ENCODE data around the gene DOCK11. TPM values are rescaled to one million over a fixed set of nuclear protein-coding genes. Genes with fewer than 3 reads are reported as not detected.
"Not testable (repeated sequence)": the region's sequence is repeated elsewhere in the genome, so short reads cannot be mapped to it uniquely, and the experiment has no call there.

Gene DOCK11
- total and polyA plus RNA-seq, 2 experiments from 2014 or later: 7.6 to 8.3 TPM

- H3K9me2 ChIP-seq (replicated peaks; ENCODE audit: insufficient read depth): no peaks in the 10 kb centered on the region
- no peak overlapping the region for H2AFZ ChIP-seq
- H3K4me3 ChIP-seq: no peak overlapping the region
- H3K79me2 ChIP-seq: no peaks in the 10 kb centered on the region
- no peak for DNase-seq (ENCODE audit: low spot score)
- no peak for TF ChIP-seq EZH2 (IDR thresholded peaks at IDR 0.05; ENCODE audit: borderline replicate concordance)
- TF ChIP-seq CTCF (IDR thresholded peaks at IDR 0.05; ENCODE audit: poor library complexity): no peak
- TF ChIP-seq EZH2phosphoT487 (IDR thresholded peaks at IDR 0.05; ENCODE audit: low read depth, severe bottlenecking, unreplicated experiment): no peak
- no peaks in the 10 kb centered on the region for H3K27me3 ChIP-seq
- H3K27ac ChIP-seq: peak overlapping the region; percentile 40
- H3K36me3 ChIP-seq (replicated peaks; ENCODE audit: insufficient read depth, low read depth): no peaks in the 10 kb centered on the region
- 61% methylated on average over 9 of the region's 9 CpGs for WGBS (ENCODE audit: low lambda C conversion rate, missing lambda C conversion rate)
- H3K4me2 ChIP-seq: no peak overlapping the region
- no peaks in the 10 kb centered on the region for H3K9me3 ChIP-seq (ENCODE audit: low read depth)
- H4K20me1 ChIP-seq (ENCODE audit: insufficient read depth, poor library complexity, severe bottlenecking): no peaks in the 10 kb centered on the region
- no peaks in the 10 kb centered on the region for H3K4me1 ChIP-seq (ENCODE audit: insufficient read depth)
Observed at GRCh38 chrX:118484216-118484903, 11.3 kb upstream of the DOCK11 start.

- H3K4me1 ChIP-seq (ENCODE audit: insufficient read depth); H3K9me2 ChIP-seq (replicated peaks; ENCODE audit: insufficient read depth); H3K9me3 ChIP-seq (ENCODE audit: low read depth); H3K36me3 ChIP-seq (replicated peaks; ENCODE audit: insufficient read depth, low read depth); H3K79me2 ChIP-seq; DNase-seq (ENCODE audit: low spot score); H3K4me2 ChIP-seq; H2AFZ ChIP-seq; H4K20me1 ChIP-seq (ENCODE audit: insufficient read depth, poor library complexity, severe bottlenecking); H3K27me3 ChIP-seq; H3K27ac ChIP-seq; H3K4me3 ChIP-seq: not testable (repeated sequence)
- 86% methylated on average over 1 of the region's 1 CpG for WGBS (ENCODE audit: low lambda C conversion rate, missing lambda C conversion rate)
Observed at GRCh38 chrX:118486693-118487092, 8.9 kb upstream of the DOCK11 start.

GRCh38 chrX:118493016-118493415, 2.6 kb upstream of the DOCK11 start:
- WGBS (ENCODE audit: low lambda C conversion rate, missing lambda C conversion rate): 71% methylated on average over 3 of the region's 3 CpGs

More at GRCh38 chrX:118493016-118493415, 2.6 kb upstream of the DOCK11 start:
- Histone ChIP-seq H3K27me3 (no peaks in the 10 kb centered on the region), H3K79me2 (no peaks in the 10 kb centered on the region), H4K20me1 (ENCODE audit: insufficient read depth, poor library complexity, severe bottlenecking) (no peaks in the 10 kb centered on the region), H3K36me3 (replicated peaks; ENCODE audit: insufficient read depth, low read depth) (no peaks in the 10 kb centered on the region), H3K9me2 (replicated peaks; ENCODE audit: insufficient read depth) (no peaks in the 10 kb centered on the region), H3K9me3 (ENCODE audit: low read depth) (no peaks in the 10 kb centered on the region), H3K4me2 (no peak overlapping the region), H2AFZ (no peak overlapping the region), H3K4me3 (no peak overlapping the region), H3K27ac (no peak overlapping the region), H3K4me1 (ENCODE audit: insufficient read depth) (peaks cover 4% of the 10 kb centered on the region)
- no peak for DNase-seq (ENCODE audit: low spot score)
- no peak for TF ChIP-seq CTCF (IDR thresholded peaks at IDR 0.05; ENCODE audit: poor library complexity)
- TF ChIP-seq EZH2 (IDR thresholded peaks at IDR 0.05; ENCODE audit: borderline replicate concordance): no peak
- no peak for TF ChIP-seq EZH2phosphoT487 (IDR thresholded peaks at IDR 0.05; ENCODE audit: low read depth, severe bottlenecking, unreplicated experiment)

All from hepatocyte (in vitro differentiated cells).